GM21619 (cell line): ENCODE measurements around the gene TSPAN6.

Source experiments
- ATAC-seq: cut with Tn5 transposase; IDR thresholded peaks from one replicate; pipeline ENCODE4 v1.9.1; 2021; ENCODE audit not compliant: unreplicated experiment

Gene TSPAN6

DNA sequence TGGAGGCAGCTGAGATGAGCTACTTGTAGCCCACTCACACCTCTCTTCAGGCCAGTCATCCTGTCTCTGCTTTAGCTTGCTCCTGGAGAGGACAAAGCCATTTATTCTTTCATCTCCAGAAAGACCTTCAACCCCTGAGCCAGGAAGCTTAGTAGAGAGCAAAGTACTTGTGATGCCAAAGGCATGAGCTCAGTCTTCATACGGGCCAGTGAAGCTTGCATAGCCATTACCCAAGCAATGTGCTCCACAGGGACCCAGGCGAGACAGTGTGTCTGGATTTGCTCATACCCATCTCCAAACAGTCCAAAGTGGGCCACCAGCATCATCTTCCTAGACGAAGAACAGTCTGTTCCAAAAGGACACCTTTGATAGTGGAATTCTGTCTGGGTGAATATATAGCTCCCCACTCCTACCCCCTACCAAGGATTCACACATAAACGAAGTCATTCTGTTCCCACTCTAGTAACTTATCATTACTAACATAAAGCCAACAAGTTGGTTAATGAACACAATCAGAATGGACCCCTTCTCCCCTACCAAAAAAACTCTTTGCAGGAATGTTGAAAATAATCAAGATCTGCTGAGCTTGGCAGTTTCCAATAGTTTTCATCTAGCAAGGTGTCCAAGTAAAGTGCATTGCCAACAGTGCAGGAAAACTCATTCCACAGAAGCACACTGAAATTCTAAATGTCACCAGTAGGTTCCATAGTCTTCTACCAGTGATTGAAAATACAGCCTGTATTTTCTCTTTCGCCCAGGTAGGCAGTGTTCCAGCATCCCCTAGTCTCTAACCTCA lies 45.2 kb downstream of the TSPAN6 start:
- no peak for ATAC-seq

DNA sequence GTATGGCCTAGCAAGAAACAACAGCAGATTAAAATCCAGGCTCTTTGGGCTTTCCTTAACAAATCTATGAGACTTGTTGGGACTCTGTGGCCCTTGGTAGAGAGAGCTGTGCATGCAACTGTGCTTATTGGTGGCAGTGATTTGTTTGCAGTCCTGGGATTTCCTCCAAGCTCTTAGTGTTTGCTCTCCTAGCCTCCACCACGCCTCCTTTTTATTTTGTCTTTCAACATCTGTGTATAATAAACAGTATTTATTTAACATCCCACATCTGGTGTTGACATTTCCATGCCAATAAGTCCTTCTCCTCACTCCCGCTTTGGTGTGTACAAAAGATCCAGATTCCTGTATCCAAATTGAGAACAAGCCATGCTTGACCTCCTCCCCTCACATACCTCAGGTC lies 48.7 kb downstream of the TSPAN6 start:
- ATAC-seq: no peak

DNA sequence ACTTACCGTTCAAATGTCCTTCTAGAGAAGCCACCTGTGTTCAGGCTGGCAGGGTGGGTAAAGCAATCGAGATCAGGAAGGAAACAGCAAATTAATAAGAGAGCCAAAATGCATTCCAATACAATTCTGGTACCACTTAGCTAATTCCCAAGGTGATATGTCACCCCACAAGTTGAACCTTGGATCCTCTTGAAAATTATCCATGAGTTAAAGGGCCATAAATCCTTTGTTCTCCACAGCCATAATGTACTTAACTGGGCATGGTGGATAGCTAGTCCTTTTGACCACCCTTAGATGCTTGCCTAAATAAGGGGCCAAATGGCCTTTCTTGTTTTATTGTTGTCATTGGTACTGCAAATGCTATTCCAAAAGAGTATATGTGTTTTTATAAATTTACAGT lies 49.9 kb downstream of the TSPAN6 start:
- no peak for ATAC-seq

DNA sequence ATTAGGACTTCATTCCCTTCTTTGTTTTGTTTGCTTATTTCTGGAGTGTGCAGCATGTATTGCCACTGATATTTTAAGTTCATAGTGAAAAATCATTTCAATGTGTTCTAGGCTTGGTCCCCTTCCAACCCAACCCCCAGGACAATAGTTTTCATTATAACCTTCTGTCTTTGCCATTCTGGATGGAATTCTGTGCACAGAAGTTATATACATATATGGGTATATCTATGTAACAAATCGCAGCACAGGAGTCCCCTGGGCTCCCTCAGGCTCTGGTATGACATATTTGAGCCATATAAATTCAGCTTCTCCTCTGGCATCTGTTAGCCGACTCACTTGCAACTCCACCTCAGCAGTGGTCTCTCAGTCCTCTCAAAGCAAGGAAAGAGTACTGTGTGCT lies 52.0 kb downstream of the TSPAN6 start, which contains the start of gene TNMD:
TNMD (plus strand) TSS at position 326 of the 400 bp plus-strand sequence. CDS start 83 bp downstream, outside the sequence.
- ATAC-seq: no peak
